Kidney (tissue), 14 donors: ENCODE data around the gene RAD51B. TPM values are rescaled to one million over a fixed set of nuclear protein-coding genes. Genes with fewer than 3 reads are reported as not detected.
A peak's percentile ranks its signal among the peaks of the same experiment; 100 is the strongest.

ENCODE experiments used
- DNase-seq, 5 donors: peaks; one replicate each; pipeline ENCODE4 v3.0.0-alpha.2; 2013 to 2020
- FAIRE-seq: peaks from 2 replicates; lab custom pipeline; 2012; peaks lifted over from hg19 to GRCh38; lab: Jason Lieb, UNC
- H3K27ac ChIP-seq, 2 donors: one replicate each; pipeline ENCODE4 v1.7.0; 2013; ENCODE audit warnings: low read depth in 2 of 2, low read length in 2 of 2, inconsistent platforms in 1 of 2
- H3K27me3 ChIP-seq: one replicate; pipeline ENCODE4 v1.7.1; 2013; ENCODE audit warnings: low read length, inconsistent platforms; ENCODE audit not compliant: control insufficient read depth, insufficient read depth
- H3K36me3 ChIP-seq, 3 donors: one replicate each; pipeline versions ENCODE4 v1.7.0 to v1.7.1; 2013; ENCODE audit warnings: low read length in 3 of 3, control low read depth in 1 of 3, inconsistent platforms in 1 of 3; ENCODE audit not compliant: insufficient read depth in 3 of 3, control insufficient read depth in 2 of 3
- H3K4me1 ChIP-seq, 3 donors: one replicate each; pipeline versions ENCODE4 v1.7.0 to v1.7.1; 2013; ENCODE audit warnings: low read length in 3 of 3, inconsistent platforms in 1 of 3, low read depth in 1 of 3; ENCODE audit not compliant: control insufficient read depth in 2 of 3, insufficient read depth in 2 of 3
- H3K4me3 ChIP-seq, 3 donors: one replicate each; pipeline versions ENCODE4 v1.7.0 to v1.8.1; 2013; ENCODE audit warnings: low read length in 3 of 3, control low read depth in 1 of 3, inconsistent platforms in 1 of 3
- H3K9ac ChIP-seq, 3 donors: one replicate each; pipeline versions ENCODE4 v1.7.0 to v1.7.1; 2013; ENCODE audit warnings: low read length in 3 of 3, control low read depth in 1 of 3, inconsistent platforms in 1 of 3
- H3K9me3 ChIP-seq, 3 donors: one replicate each; pipeline versions ENCODE4 v1.7.0 to v1.7.1; 2013; ENCODE audit warnings: low read length in 3 of 3, control low read depth in 1 of 3, inconsistent platforms in 1 of 3; ENCODE audit not compliant: control insufficient read depth in 2 of 3, insufficient read depth in 1 of 3
- intact Hi-C: fragments of 100-400 bp; cut with DNase I; formaldehyde crosslinking; loops from one replicate; pipeline ENCODE4 v1.11.1; 2022
- polyA plus RNA-seq: library from polyadenylated mRNA; stranded (reverse); fragments of 350-450 nt; fragmentation: Illumina TruSeq; extraction: RNeasy Lipid Tissue Mini Kit (QIAGEN cat#74804); gene quantifications from one replicate; pipeline ENCODE4 v1.2.3, GENCODE V29; 2014; ENCODE audit warnings: low read depth, low replicate concordance; ENCODE audit not compliant: insufficient read depth
- total RNA-seq: library from RNA; stranded (reverse); fragmentation: NEBNext Ultra II Directional; extraction: Animal tissue kit (Norgen Biotek cat#: 25700); gene quantifications from one replicate; pipeline ENCODE4 v1.2.1, GENCODE V29; 2021
- TF ChIP-seq, protein P1 (sequence below): IDR thresholded peaks from 3 replicates; pipeline ENCODE4 v1.5.1; 2012; ENCODE audit warnings: mild to moderate bottlenecking, moderate library complexity, borderline replicate concordance; ENCODE audit not compliant: insufficient read depth; ENCODE audit errors: extremely low read depth
- donor health status: control.
- donor health status: control.
- donor health status: control.
- donor health status: control.
- donor health status: control.
- donor health status: DM: yes; HTN: yes; CAD: no.
- donor health status: Normal renal cell carcinoma (clear cell type).

Gene RAD51B
- total and polyA plus RNA-seq, 2 donors from 2014 or later = 6.9 to 18.0 TPM

DNA sequence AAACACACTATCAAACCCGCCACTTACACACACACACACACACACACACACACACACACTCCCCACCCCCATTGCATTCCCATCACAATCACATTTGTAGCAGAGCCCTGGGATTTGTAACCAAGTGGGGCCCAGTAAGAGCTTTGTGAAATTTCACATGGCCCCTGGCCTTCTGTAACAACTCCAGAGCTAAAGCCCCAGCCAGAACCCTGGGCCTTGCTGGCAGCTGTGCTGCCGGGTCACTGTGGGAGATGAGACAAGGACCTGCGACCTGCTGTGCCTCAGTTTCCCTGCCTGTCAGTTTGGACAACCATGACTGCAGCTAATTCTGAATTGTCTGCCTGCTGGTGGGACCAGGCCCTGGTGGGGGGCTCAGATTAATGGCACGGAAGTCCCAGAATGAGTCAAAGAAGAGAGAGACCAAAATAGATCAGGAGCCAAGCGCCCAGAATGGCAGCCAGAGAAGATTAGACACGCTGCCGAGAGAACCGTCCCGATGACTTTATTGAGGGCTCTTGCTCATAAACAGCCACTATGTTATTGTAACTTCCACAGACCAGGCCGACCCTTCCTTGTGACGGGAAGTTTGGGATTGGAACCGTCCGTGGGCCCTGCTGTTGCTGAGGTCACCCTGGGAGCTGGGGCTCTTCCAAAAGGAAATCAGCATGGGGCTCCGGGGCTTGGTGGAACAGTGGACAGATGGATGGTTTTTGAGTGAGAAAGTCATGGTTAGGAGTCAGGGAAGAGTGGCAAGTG, 850.2 kb downstream of the RAD51B start:
- peaks cover 0 to 4% (median 0%) of the 10 kb centered on the region in 3 donors for H3K36me3 ChIP-seq
- no peak overlapping the region for H3K4me3 ChIP-seq
- DNase-seq = peak in 1 of 5 donors; percentile 37
- peaks cover 0 to 21% (median 18%) of the 10 kb centered on the region in 3 donors for H3K4me1 ChIP-seq
- H3K9me3 ChIP-seq = peaks cover 0 to 5% (median 0%) of the 10 kb centered on the region in 3 donors
- peak overlapping the region in 1 of 2 donors; percentile 50 for H3K27ac ChIP-seq
- TF ChIP-seq, protein P1, sequence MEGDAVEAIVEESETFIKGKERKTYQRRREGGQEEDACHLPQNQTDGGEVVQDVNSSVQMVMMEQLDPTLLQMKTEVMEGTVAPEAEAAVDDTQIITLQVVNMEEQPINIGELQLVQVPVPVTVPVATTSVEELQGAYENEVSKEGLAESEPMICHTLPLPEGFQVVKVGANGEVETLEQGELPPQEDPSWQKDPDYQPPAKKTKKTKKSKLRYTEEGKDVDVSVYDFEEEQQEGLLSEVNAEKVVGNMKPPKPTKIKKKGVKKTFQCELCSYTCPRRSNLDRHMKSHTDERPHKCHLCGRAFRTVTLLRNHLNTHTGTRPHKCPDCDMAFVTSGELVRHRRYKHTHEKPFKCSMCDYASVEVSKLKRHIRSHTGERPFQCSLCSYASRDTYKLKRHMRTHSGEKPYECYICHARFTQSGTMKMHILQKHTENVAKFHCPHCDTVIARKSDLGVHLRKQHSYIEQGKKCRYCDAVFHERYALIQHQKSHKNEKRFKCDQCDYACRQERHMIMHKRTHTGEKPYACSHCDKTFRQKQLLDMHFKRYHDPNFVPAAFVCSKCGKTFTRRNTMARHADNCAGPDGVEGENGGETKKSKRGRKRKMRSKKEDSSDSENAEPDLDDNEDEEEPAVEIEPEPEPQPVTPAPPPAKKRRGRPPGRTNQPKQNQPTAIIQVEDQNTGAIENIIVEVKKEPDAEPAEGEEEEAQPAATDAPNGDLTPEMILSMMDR = no peak
- no peak for FAIRE-seq
- intact Hi-C loops = loop anchor here (10.0 kb wide), 1 partner anchor 115 kb away; no protein-coding TSS in a partner anchor
- no peak overlapping the region for H3K9ac ChIP-seq
- H3K27me3 ChIP-seq = no peaks in the 10 kb centered on the region

DNA sequence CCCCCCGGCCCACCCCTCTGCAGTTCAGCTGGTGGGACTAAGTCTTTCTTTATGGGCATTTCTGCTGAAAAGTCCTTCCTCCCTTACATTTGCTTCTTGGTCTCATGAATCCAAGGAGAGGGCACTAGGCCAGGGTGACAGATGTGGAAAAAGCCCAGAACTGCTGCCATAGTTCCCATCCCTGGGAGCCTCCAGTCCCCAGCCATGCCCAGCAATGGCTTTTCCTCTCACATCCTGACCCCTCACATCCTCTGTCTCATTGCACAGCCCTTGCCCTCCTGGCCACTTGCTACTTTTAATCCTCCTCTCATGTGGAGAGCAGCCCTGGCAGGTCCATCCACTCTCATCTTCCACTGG, 850.8 kb downstream of the RAD51B start:
- H3K9me3 ChIP-seq = peaks cover 0 to 5% (median 0%) of the 10 kb centered on the region in 3 donors
- H3K27ac ChIP-seq = peak overlapping the region in 1 of 2 donors; percentile 44
- H3K27me3 ChIP-seq = no peaks in the 10 kb centered on the region
- H3K36me3 ChIP-seq = peaks cover 0 to 4% (median 0%) of the 10 kb centered on the region in 3 donors
- no peak overlapping the region for H3K4me3 ChIP-seq
- intact Hi-C loops = loop anchor here (10.0 kb wide), 1 partner anchor 114 kb away; no protein-coding TSS in a partner anchor
- TF ChIP-seq, protein P1 = no peak
- DNase-seq = peak in 1 of 5 donors; percentile 18
- H3K9ac ChIP-seq = no peak overlapping the region
- FAIRE-seq = no peak
- H3K4me1 ChIP-seq = peaks cover 0 to 21% (median 18%) of the 10 kb centered on the region in 3 donors

DNA sequence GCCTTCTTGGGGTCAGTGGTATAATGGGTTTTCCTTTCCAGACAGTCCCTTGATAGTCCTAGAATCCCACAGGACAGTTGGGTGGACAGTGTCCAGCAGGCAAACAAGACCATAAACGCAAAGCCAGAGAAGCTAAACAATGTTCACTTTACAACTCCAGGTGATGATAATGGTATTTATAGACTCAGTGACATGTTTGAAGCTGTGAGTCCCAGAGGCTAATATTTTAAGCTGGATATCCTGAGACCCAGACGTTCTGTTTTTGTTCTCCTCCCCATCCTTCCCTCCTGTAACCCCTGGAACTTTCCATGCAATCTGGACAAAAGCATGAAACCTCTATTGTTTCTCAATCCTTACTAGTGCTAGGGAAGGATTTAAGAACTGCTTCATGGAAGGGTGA, 852.3 kb downstream of the RAD51B start:
- intact Hi-C loops = loop anchor here (10.0 kb wide), 1 partner anchor 113 kb away; no protein-coding TSS in a partner anchor
- H3K9me3 ChIP-seq = peaks cover 0 to 5% (median 0%) of the 10 kb centered on the region in 3 donors
- no peak overlapping the region for H3K27ac ChIP-seq
- H3K4me1 ChIP-seq = peaks cover 0 to 19% (median 18%) of the 10 kb centered on the region in 3 donors
- no peak overlapping the region for H3K9ac ChIP-seq
- no peak for FAIRE-seq
- H3K27me3 ChIP-seq = no peaks in the 10 kb centered on the region
- H3K36me3 ChIP-seq = peaks cover 0 to 4% (median 0%) of the 10 kb centered on the region in 3 donors
- no peak for DNase-seq
- no peak overlapping the region for H3K4me3 ChIP-seq
- TF ChIP-seq, protein P1 = no peak
